ENCODE measurements around the gene SYNPR.

The SYNPR gene

GRCh38 chr3:63556401-63556800, 278.3 kb downstream of the SYNPR start:
- DNase-seq (ENCODE audit: low read depth), result no peak

- DNase-seq (ENCODE audit: low read depth), result no peak
Measured at GRCh38 chr3:63557912-63558311, 279.8 kb downstream of the SYNPR start.

- no peak for DNase-seq (ENCODE audit: low read depth)
Measured at GRCh38 chr3:63559884-63560283, 281.8 kb downstream of the SYNPR start.

DNA sequence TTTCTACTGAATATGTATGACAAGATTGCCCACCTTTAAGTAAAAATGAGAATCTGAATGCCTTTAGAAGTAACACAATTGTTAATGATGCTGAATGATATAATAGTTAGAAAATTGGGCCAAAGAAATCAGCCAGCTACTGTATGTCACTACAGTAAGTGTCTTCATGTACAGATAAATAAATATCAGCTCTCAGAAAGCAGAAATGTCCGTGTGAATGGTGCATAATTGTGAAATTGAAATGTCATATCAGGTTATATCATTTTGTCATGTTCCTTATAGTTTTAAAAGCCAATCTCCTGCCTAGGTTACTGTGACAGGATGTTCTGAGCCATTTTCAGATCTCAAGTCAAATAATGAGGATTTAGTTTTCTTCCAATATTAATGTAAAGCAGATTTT, 283.8 kb downstream of the SYNPR start:
- no peak for DNase-seq (ENCODE audit: low read depth)

- no peak for DNase-seq (ENCODE audit: low read depth)
Measured at GRCh38 chr3:63562323-63562722, 284.2 kb downstream of the SYNPR start.

DNA sequence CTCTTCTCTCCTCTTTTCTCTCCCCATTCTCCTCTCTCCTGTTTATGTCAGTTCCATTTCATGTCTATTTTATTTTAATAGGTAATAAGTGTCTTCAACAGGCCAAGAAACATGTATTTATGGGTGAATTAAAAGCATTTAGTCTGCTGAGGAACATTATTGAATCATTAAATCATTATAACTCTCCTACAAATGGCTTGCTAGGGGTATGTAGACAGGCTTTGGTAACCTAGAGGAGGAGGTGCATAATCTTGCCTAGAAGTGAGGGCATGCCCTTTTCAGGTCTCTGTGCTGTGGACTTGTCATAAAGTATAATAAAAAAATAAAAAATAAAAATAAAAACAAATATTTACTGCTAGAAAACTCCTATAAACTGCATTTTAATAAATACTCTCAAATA, 285.5 kb downstream of the SYNPR start:
- DNase-seq (ENCODE audit: low read depth), result no peak

- DNase-seq (ENCODE audit: low read depth), result no peak
Measured at GRCh38 chr3:63565220-63565619, 287.1 kb downstream of the SYNPR start.

GRCh38 chr3:63571682-63572081, 293.6 kb downstream of the SYNPR start:
- DNase-seq (ENCODE audit: low read depth), result no peak

DNA sequence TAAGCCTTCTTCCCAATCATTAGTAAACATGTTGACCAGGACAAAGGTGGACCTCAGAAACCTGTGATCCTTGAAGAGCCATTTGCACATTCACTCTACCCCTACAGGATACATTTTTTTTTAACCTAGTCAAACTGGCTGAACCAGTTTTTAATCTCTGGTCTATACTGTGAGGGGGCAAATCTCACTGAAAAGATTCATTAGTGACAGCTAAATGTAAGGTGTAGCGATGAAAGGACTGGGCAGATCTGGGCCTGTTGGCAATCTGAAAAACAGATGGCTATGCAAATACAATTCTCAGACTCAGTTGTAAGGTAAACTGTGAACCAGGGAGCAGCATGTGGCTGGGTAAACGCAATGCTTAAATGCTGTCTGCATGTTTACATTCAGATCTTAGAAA, 298.7 kb downstream of the SYNPR start:
- DNase-seq (ENCODE audit: low read depth), result no peak

DNA sequence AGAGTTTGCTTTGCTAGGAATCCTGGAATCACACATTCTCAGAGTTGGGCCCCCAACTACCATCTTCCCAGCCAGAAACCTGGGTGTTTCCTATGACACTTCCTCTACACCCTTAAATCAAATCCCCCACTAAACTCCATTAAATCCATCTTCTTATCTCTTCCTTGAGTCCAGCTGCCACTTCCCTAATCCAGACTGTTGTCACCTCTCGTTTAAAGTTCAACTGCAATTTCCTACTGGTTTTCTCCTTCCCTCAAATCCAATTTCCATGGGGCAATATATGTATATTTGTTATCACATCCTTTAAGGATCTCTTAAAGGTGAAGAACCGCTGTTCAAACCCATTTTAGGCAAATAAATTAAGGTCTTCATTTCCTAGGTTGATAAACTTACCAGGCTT, 300.8 kb downstream of the SYNPR start:
- DNase-seq (ENCODE audit: low read depth), result no peak

DNA sequence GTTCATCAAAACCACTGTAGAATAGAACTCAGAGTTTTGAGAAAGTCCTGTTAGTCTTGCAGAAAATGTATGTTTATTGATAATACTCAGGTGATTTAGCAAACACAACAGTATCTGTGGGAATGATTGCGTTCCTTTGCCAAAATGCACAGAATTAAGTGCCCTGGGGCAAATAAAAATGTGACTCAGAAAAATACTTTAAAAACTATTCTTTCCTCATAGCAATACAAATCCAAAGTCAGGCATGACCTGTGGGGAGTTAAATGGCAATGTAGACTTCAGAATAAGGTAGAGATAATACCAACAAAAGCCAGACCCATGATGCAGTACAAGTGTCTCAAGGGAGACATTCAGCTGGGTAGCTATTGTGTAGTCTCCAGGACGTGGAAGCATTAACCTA, 302.0 kb downstream of the SYNPR start:
- DNase-seq (ENCODE audit: low read depth), result no peak

DNA sequence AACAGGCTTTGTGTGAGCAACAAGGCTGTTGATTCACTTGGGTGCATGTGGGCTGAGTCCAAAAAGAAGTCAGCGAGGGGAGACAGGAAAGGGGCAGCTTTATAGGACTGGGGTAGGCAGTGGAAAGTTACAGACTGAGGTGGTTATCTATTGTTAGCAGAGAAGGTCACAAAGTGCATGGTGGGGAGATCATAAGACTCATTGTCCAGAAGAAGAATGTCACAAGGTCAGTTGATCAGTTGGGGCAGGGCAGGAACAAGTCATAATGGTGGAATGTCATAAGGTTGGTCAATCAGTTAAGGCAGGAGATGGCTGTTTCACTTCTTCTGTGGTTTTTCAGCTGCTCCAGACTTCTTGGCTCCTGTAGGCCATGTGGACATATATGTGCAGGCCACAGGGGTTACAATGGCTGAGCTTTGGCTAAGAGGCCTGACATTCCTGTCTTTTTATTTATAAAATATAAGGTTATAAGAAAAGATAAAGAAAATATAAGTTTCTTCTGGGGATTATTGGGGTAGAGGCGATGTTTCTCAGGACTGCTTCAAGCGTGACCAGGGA, 304.9 kb downstream of the SYNPR start:
- DNase-seq (ENCODE audit: low read depth), result no peak

DNA sequence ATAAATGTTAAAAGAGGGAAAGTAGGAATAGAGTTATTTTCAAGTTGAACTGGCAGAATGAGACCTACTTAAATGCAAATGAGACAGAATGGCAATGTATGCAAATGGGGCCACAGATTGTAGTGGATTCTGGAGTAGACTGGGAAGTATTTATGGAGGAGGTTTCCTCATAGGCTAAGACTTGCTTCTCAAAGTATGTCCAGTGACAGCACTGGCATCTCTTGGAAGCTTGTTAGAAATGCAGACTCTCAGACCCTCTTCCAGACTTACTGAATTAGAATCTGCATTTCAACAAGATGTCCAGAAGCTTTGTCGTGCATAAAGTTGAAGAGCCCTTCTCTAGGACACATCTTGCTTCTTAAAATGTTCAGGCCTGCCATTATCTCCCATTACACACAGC, 306.6 kb downstream of the SYNPR start:
- no peak for DNase-seq (ENCODE audit: low read depth)

DNA sequence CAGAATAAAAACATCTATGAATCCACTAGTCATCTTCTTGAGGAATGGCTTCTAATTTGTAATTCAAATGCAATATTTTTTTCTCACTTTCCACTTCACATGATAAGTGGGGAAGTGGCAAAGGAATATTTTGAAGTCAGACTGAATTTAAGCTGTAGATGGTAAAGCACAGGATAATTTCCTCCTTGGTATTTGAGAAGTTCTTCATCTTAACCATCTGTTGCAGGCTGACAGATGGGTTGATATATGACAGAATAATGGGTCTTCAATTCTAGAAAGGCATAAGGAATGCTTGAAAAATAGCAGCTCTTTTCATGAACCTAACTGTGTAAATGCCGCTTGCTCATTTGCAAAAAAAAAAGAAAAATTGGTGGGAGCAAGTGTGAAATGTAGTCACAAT, 307.8 kb downstream of the SYNPR start:
- no peak for DNase-seq (ENCODE audit: low read depth)

DNA sequence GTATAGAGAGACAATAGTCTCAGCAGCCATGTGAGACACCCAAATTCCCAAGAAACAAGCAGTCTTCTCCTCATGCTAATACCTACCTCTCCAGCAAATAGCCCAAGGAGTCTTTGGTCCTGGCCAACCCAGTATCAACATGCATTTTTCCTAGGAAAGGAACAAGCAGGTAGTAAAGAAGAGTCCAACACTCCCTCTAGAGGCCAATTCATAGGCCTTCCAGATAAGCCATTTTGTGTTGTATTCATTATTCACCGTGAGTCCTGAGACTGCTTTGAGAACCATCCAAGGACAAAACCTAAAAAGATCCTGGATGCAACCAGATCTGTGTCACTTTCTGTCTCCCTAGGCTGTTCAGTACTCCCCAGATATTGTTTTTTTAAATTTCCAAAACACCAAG, 310.8 kb downstream of the SYNPR start:
- no peak for DNase-seq (ENCODE audit: low read depth)

DNA sequence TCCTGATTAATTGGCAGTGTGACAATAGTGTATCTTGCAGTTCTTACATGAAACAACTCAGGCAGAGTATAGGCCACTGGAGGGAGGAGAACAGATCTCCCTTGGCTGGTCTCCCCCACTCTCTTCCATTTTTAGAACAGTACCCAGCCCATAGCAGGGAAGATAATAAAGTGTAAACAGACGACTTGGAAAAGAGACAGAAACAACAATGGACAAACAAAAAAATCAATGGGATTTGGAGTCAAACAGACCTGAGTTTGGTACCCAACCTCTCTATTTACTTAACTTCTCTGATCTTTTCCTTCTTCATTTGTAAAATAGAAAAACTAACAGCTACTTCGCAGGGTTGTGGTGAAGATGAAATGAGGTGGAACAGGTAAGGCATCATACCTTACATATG, 315.7 kb downstream of the SYNPR start:
- DNase-seq (ENCODE audit: low read depth), result no peak

GRCh38 chr3:63595221-63595620, 317.1 kb downstream of the SYNPR start:
- DNase-seq (ENCODE audit: low read depth), result no peak

DNA sequence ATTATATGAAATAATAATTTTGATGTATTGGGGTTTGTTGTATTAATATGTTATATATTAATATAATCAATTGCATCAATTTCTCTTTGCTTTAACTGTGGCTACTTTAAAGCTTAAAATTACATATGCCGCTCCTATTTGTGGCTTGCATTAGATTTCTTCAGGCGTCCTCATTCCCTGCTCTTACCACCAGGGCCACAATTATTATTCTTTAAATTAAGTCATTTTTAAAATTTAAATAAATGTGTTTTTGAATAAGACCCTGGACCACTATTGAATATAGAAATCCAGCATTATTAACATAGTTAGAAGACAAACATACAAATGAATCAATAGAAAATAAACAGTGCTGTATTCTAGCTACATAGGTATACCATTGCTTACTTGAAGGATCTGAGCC, 318.9 kb downstream of the SYNPR start:
- no peak for DNase-seq (ENCODE audit: low read depth)

GRCh38 chr3:63607716-63608115, 329.6 kb downstream of the SYNPR start:
- no peak for DNase-seq (ENCODE audit: low read depth)

GRCh38 chr3:63609408-63609807, 331.3 kb downstream of the SYNPR start:
- DNase-seq (ENCODE audit: low read depth), result no peak

GRCh38 chr3:63609834-63610233, 331.7 kb downstream of the SYNPR start:
- no peak for DNase-seq (ENCODE audit: low read depth)

GRCh38 chr3:63611382-63611781, 333.3 kb downstream of the SYNPR start:
- DNase-seq (ENCODE audit: low read depth), result no peak

- no peak for DNase-seq (ENCODE audit: low read depth)
Measured at GRCh38 chr3:63613561-63613960, 335.5 kb downstream of the SYNPR start.

DNA sequence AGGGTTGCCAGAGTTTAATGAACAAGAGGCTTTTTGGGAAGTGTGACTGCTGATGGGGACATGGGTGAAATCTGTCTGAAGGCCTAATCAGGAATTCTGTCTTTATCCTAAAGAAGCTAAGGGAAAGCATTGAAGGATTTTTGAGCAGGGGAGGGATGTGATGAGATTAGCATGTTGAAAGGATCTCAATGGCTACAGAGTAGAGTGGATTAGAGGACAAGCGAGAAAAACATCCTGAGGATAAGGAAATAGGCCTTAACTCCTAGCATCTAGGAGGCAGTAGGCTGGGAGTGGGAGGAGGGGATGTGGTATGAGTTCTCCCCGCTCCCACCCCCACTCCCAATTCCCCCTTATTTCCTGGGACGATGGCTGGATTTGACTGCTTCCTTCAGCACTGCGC, 339.3 kb downstream of the SYNPR start:
- no peak for DNase-seq (ENCODE audit: low read depth)
